K562 (cell line): ENCODE results near the gene RNF115. TPM values are rescaled to one million over a fixed set of nuclear protein-coding genes. Genes with fewer than 3 reads are reported as not detected.

Experiments
- ARID3A ChIP-seq: IDR thresholded peaks from 2 replicates; pipeline ENCODE4 v1.6.1; 2012; ENCODE audit warnings: low read depth, low read length, improper control_type of control experiment, borderline replicate concordance
- ASH1L ChIP-seq: fragments of 450-650 bp; IDR thresholded peaks from 2 replicates; pipeline ENCODE4 v1.6.1; 2018; ENCODE audit warnings: borderline replicate concordance, mild to moderate bottlenecking, low read depth; ENCODE audit not compliant: partially characterized antibody
- ATF3 ChIP-seq, 2 experiments: fragments of 450-650 bp in 1 of 2; sonication (generic) in 1 of 2; formaldehyde crosslinking in 1 of 2; IDR thresholded peaks in 1 of 2; conservative IDR thresholded peaks in 1 of 2; 2 replicates each; pipeline versions ENCODE4 v1.6.1 to v1.8.1; 2016 to 2023; ENCODE audit warnings: mild to moderate bottlenecking in 2 of 2, moderate library complexity in 2 of 2, inconsistent platforms in 1 of 2, missing genetic modification reagents in 1 of 2
- CBX8 ChIP-seq: fragments of 200-600 bp; sonication (generic); IDR thresholded peaks from 2 replicates; pipeline ENCODE4 v1.6.1; 2012; ENCODE audit warnings: borderline replicate concordance, mixed run types, low read depth, mild to moderate bottlenecking, moderate library complexity, mixed read lengths, low read length, control low read depth, inconsistent platforms; ENCODE audit not compliant: poor library complexity, severe bottlenecking; ENCODE audit errors: extremely low read depth
- COPS2 ChIP-seq: fragments of 450-650 bp; conservative IDR thresholded peaks from 2 replicates; pipeline ENCODE4 v1.6.1; 2016; ENCODE audit warnings: mild to moderate bottlenecking, moderate library complexity
- ETV6 ChIP-seq, 3 experiments: fragments of 150-350 bp in 1 of 3; sonication (generic) in 1 of 3; formaldehyde crosslinking in 1 of 3; IDR thresholded peaks; 2 replicates each; pipeline versions ENCODE4 v1.6.1 to v1.8.0; 2014 to 2022; ENCODE audit warnings: borderline replicate concordance in 2 of 3, low read depth in 2 of 3, antibody characterized with exemption in 1 of 3, low read length in 1 of 3, mild to moderate bottlenecking in 1 of 3, missing genetic modification reagents in 1 of 3
- GABPB2 ChIP-seq: fragments of 250-450 bp; sonication (Bioruptor Pico); conservative IDR thresholded peaks from 2 replicates; pipeline ENCODE4 v1.5.1; 2021; ENCODE audit warnings: mild to moderate bottlenecking
- HDAC1 ChIP-seq, 2 experiments: fragments of 450-650 bp; IDR thresholded peaks; 2 replicates each; pipeline ENCODE4 v1.6.1; 2016 to 2017; ENCODE audit warnings: inconsistent platforms in 1 of 2, mild to moderate bottlenecking in 1 of 2, moderate library complexity in 1 of 2
- MLLT1 ChIP-seq, 2 experiments: fragments of 450-650 bp; IDR thresholded peaks; 2 replicates each; pipeline ENCODE4 v1.6.1; 2016
- NCOA1 ChIP-seq: fragments of 450-650 bp; IDR thresholded peaks from 2 replicates; pipeline ENCODE4 v1.6.1; 2016; ENCODE audit warnings: low read depth
- NCOA4 ChIP-seq: fragments of 450-650 bp; IDR thresholded peaks from 2 replicates; pipeline ENCODE4 v1.6.1; 2018; ENCODE audit warnings: mild to moderate bottlenecking; ENCODE audit not compliant: partially characterized antibody
- NFIC ChIP-seq: fragments of 450-650 bp; IDR thresholded peaks from 2 replicates; pipeline ENCODE4 v1.6.1; 2017; ENCODE audit warnings: mild to moderate bottlenecking, inconsistent platforms
- SFPQ ChIP-seq: fragments of 200-400 bp; formaldehyde crosslinking; IDR thresholded peaks from 2 replicates; pipeline ENCODE4 v1.6.1; 2017; ENCODE audit warnings: mild to moderate bottlenecking, low read depth, low read length, moderate library complexity
- TRIM24 ChIP-seq, 2 experiments: fragments of 450-650 bp; IDR thresholded peaks; 2 replicates each; pipeline ENCODE4 v1.6.1; 2016
- ZBTB26 ChIP-seq: fragments of 450-650 bp; formaldehyde crosslinking; IDR thresholded peaks from 2 replicates; pipeline ENCODE4 v1.4.0; 2022; ENCODE audit warnings: missing genetic modification characterization
- ZBTB34 ChIP-seq: fragments of 250-450 bp; sonication (Bioruptor Pico); IDR thresholded peaks from 2 replicates; pipeline ENCODE4 v1.8.0; 2021; ENCODE audit warnings: mild to moderate bottlenecking, moderate library complexity
- ZKSCAN3 ChIP-seq: fragments of 250-450 bp; sonication (Bioruptor Pico); IDR thresholded peaks from 2 replicates; pipeline ENCODE4 v1.4.0; 2020
- polyA plus RNA-seq, 8 experiments: library from polyadenylated mRNA; depleted of rRNA in 4 of 8; stranded (reverse) in 5 of 8; unstranded in 3 of 8; fragments of >200 nt; fragmentation: Nextera tagmentation in 2 of 8; fragmentation: Illumina TruSeq in 1 of 8; extraction: Ambion mirVana in 2 of 8; extraction: Trizol in 1 of 8; gene quantifications; 2 replicates each; pipeline versions ENCODE4 v1.2.1 to v1.2.3, GENCODE V29; 2011 to 2014; ENCODE audit warnings: inconsistent platforms in 1 of 8, missing spikeins in 1 of 8
- total RNA-seq, 7 experiments: library from RNA; depleted of rRNA in 6 of 7; stranded (reverse); fragments of >200 nt in 6 of 7; fragmentation: Illumina TruSeq in 2 of 7; extraction: Trizol in 2 of 7; gene quantifications; 2 replicates each; pipeline versions ENCODE4 v1.2.1 to v1.2.3, GENCODE V29; 2011 to 2021; ENCODE audit warnings: low replicate concordance in 1 of 7

Gene RNF115
- total and polyA plus RNA-seq, 9 of the 15 experiments (the other 6 are each of a cell fraction or from before 2014, with no cell fraction given): 1.9 to 14.3 (median 9.5) TPM

GRCh38 chr1:145828367-145829026 is 4.6 kb upstream of the RNF115 start (continued):
- TF ChIP-seq COPS2 (no peak), MLLT1 (IDR thresholded peaks at IDR 0.05) (no peak), ATF3 (IDR thresholded peaks at IDR 0.05) (peak; percentile 48; the same call in 1 of the 2 replicates), ATF3 (CRISPR knock-in tag; conservative IDR thresholded peaks at IDR 0.05) (no peak), NFIC (no peak), GABPB2 (CRISPR knock-in tag) (no peak), SFPQ (no peak), HDAC1 (IDR thresholded peaks at IDR 0.05) (no peak), NCOA4 (no peak), ZBTB26 (CRISPR knock-in tag) (no peak), NCOA1 (no peak), ZKSCAN3 (CRISPR knock-in tag) (no peak), ZBTB34 (CRISPR knock-in tag) (no peak), ETV6 (IDR thresholded peaks at IDR 0.05; ENCODE audit: borderline replicate concordance in 1 of 2, low read depth in 2 of 2, low read length in 1 of 2) (no peak), ETV6 (CRISPR knock-in tag; IDR thresholded peaks at IDR 0.05; ENCODE audit: borderline replicate concordance) (no peak), ASH1L (no peak), TRIM24 (IDR thresholded peaks at IDR 0.05) (peak in 1 of 2 experiments; percentile 37; a peak in 1 of 4 replicates), CBX8 (no peak), ARID3A (no peak)
